GM12891 (cell line): ENCODE results near the gene ASCL2.
"Not testable (repeated sequence)": the region's sequence is repeated elsewhere in the genome, so short reads cannot be mapped to it uniquely, and the experiment has no call there.

Experiments
- POLR2A ChIP-seq: IDR thresholded peaks from 2 replicates; pipeline ENCODE4 v1.6.1; 2011; ENCODE audit warnings: low read depth, low read length, control low read depth
- POU2F2 ChIP-seq: IDR thresholded peaks from 2 replicates; pipeline ENCODE4 v1.6.1; 2011; ENCODE audit warnings: low read depth, mild to moderate bottlenecking, control low read depth, low read length, moderate library complexity

GRCh38 chr11:2286350-2286749 is 16.0 kb upstream of the ASCL2 start:
- TF ChIP-seq POLR2A, POU2F2: not testable (repeated sequence)
